ENCODE measurements around the gene LNPK.
"Not testable (repeated sequence)": the region's sequence is repeated elsewhere in the genome, so short reads cannot be mapped to it uniquely, and the experiment has no call there.

LNPK gene

GRCh38 chr2:175976391-175977157 is 25.5 kb downstream of the LNPK start:
- no peak overlapping the region for H3K4me3 ChIP-seq
- H3K27ac ChIP-seq, result no peak overlapping the region

DNA sequence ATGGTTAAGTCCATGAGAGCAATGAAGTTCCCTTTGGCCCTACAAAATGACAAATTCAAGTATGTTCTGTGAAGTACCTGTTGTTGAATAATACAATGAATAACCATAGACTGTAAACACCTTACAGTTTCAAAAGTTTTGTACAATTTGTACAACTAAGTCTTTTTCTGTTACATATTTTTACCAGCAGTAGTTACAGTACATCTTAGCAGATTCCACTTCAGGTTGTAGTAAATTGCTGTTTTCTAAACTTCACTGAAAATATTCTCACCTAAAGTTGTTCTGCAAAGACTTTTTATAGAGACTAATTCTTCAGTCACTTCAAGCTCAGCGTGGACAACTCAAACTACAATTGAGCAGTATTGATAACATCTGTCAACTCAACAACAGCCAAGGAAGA is 28.7 kb downstream of the LNPK start:
- no peak overlapping the region for H3K27ac ChIP-seq
- no peak overlapping the region for H3K4me3 ChIP-seq

DNA sequence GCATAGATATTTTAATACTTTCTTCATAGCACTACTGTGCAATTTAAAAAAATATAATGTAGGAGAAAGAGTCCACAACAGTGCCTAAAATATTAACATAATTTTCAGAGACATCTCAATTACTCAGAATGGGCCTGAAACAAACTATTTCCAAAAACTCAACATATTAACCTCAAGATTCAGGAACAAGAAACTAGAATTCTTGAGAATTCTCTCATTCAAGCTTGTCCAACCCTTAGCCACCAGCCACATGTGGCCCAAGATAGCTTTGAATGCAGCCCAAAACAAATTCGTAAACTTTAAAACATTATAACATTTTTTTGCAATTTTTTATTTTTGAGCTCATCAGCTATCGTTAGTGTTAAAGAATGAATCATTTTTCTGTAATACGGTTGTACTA is 35.2 kb downstream of the LNPK start:
- H3K27ac ChIP-seq, result no peak overlapping the region
- no peak overlapping the region for H3K4me3 ChIP-seq

- Histone ChIP-seq H3K4me3 (no peak overlapping the region), H3K27ac (no peak overlapping the region)
Measured at GRCh38 chr2:175965773-175966172, 36.3 kb downstream of the LNPK start.

DNA sequence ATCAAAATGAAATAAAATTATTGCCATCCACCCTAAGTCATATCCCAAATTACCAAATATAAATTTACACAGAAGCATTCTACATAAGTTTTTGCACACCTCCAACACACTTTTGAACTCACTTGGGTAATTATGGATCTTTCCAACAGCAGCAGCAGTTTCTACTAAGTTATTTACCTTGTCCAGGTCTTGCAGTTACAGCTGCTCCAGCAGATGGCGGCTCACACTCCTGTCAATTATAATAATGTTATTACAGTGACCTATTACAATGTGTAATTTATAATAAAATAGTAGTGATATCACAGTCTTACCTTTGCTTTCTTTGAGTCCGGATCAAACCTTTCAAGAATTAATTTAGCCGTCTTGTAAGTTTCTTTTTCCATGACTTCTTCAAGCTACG is 37.9 kb downstream of the LNPK start:
- Histone ChIP-seq H3K4me3 (no peak overlapping the region), H3K27ac (no peak overlapping the region)

DNA sequence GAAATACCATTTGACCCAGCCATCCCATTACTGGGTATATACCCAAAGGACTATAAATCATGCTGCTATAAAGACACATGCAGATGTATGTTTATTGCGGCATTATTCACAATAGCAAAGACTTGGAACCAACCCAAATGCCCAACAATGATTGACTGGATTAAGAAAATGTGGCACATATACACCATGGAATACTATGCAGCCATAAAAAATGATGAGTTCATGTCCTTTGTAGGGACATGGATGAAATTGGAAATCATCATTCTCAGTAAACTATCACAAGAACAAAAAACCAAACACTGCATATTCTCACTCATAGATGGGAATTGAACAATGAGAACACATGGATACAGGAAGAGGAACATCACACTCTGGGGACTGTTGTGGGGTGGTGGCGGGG is 38.9 kb downstream of the LNPK start:
- not testable (repeated sequence) for H3K4me3 ChIP-seq, H3K27ac ChIP-seq

GRCh38 chr2:175957845-175958244 is 44.2 kb downstream of the LNPK start:
- Histone ChIP-seq H3K27ac (no peak overlapping the region), H3K4me3 (no peak overlapping the region)

DNA sequence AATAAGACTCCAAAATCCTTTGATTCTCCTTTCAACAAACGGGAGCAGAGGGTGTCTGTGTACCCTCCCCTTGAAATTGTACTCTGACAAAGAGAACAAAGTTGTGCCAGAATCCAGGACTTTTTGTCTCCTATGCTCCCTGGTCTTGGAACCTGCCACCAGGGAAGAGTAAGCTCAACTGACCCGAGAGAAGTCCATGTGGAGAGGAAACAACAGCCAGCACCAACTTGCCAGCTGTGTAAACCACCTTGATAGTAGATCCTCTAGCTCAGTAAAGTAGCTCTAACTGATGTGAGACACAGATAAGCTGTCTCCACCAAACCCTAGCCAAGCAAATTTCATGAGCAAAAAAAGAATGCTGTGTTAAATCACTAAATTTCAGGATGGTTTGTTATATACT is 46.9 kb downstream of the LNPK start:
- Histone ChIP-seq H3K27ac (no peak overlapping the region), H3K4me3 (no peak overlapping the region)

- H3K4me3 ChIP-seq, result no peak overlapping the region
- no peak overlapping the region for H3K27ac ChIP-seq
Measured at GRCh38 chr2:175950512-175950911, 51.6 kb downstream of the LNPK start.

DNA sequence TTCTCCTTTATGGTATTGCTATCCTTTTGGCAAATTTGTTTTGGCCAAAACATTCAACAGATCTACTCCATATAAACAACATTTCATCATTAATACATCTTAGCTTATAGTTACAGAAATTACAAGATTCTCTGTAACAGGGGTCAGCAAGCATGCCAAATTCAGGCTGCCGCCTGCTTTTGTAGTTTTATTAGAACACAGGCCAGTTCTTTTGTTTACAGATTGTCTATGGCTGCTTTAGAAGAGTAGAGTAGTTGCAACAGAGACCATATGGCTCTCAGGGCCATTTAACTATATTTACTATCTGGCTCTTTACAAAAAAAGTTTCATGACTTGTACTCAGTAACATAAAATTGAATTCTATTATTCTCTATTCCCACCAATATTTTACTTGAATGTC is 53.9 kb downstream of the LNPK start:
- Histone ChIP-seq H3K4me3 (no peak overlapping the region), H3K27ac (no peak overlapping the region)

DNA sequence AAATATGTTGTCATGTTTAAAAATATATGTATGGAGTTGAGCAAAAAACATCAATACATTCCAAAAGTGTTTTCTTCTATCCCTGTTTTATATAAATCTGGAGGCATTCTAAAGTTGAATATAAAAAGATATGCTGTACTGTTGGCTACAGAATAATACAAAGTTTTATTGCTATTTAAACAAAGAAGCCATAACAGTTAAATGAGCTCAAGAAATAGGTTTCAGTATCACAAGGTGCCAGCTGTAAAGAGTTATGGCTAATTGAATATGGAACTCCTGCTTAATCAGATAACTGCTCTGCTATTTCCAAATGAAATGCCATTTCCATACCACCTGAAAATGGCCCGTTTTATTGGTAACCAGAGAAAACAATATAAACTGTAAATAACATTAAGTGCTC is 55.0 kb downstream of the LNPK start:
- Histone ChIP-seq H3K4me3 (no peak overlapping the region), H3K27ac (no peak overlapping the region)

DNA sequence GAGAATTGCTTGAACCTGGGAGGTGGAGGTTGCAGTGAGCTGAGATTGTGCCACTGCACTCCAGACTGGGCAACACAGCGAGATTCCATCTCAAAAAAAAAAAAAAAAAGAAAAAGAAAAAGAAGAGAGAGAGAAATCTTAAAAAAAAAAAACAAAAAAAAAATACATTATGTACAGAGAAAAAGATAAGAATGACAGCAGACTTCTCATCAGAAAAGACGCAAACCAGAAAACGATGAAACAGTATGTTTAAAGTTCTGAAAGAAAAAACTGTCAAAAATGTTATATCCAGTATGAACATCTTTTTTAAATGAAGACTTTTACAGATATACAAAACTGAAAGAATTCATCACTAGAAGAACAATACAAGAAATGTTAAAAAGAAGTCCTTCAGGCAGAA is 60.4 kb downstream of the LNPK start:
- Histone ChIP-seq H3K27ac (no peak overlapping the region), H3K4me3 (no peak overlapping the region)

DNA sequence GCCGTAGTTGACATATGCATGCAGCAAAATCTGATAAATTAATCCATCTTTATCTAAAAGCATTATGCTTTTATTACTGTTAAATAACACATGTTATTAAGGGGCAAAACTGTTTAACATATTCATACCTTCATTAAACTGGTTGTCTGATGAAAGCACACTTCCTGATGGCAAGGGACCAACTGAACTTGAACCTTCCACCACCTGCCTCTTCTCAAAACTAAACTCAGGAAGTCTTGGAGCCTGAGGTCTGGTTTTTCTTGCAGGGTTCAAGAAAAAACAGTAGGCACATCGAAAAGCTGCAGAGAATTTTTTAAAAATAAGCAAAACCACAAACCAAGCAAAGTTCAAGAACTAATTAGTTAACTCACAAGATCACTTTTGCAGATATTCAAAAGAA is 64.9 kb downstream of the LNPK start:
- H3K4me3 ChIP-seq, result no peak overlapping the region

DNA sequence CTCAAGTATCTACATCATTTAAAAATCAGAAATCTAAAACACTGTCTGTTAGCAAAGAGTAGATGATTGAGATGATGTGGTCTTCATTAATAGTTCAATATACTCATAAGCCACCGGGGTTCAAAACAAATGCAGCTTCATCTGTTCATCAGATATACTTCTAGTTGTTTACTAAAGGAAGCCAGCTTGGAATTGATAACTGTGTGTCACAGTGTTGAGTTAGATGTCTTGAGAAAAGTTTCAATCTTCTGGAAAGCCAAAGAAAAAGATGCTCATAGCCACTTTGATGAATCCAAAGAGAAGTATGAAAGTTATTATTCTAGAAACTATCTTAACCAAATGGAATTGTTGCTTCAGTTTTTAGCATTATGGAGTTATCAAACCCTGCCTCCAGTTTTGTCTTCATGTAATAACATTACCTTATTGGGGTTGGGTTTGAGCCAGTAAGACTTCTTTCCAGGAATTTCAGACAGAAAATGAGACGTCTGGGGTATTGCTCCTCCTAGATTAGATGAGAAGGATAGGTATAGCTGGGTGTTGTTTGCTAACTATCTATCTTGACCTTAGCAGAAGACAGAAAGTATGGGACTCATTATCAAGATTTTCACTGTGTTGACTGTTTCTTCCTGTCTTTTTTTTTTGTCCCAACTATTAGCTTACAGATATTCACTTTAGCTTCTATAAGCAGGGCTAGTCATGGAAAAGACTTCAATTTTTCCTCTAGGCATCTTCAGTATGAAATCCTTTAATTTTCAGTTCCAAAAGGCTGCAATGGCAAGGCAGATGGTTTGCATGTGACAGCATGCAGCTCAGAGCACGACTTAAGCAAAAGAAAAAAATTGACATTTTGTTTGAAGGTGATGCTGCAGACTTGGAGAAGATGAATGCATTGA is 66.5 kb downstream of the LNPK start:
- H3K27ac ChIP-seq, result no peak overlapping the region

More for the DNA sequence above, 64.9 kb downstream of the LNPK start:
- no peak overlapping the region for H3K27ac ChIP-seq

GRCh38 chr2:175932675-175933074 is 69.4 kb downstream of the LNPK start:
- Histone ChIP-seq H3K27ac (peak overlapping the region in 2 of 21 experiments; percentile 26 to 28), H3K4me3 (no peak overlapping the region)

More for the DNA sequence above, 66.5 kb downstream of the LNPK start:
- no peak overlapping the region for H3K4me3 ChIP-seq

DNA sequence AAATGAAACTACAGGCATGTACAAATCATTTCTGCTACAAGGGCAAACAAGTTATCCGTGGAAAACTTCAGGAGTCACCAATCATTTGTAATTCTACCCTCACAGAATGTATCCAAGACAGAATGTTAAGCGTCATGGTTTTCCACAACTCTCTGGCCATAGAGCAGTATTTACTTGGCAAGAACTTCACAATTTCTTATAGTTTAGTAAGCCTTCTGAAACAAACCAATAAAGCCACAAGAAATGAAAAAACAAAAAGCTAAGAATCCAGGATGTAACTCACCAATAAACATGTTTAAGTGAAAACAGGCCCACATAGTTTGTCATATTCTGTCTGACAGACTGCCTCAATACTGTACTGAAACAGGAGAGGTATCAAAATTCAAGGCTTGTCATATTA is 70.3 kb downstream of the LNPK start:
- Histone ChIP-seq H3K4me3 (no peak overlapping the region), H3K27ac (peak overlapping the region in 2 of 21 experiments; percentile 3 to 21)

DNA sequence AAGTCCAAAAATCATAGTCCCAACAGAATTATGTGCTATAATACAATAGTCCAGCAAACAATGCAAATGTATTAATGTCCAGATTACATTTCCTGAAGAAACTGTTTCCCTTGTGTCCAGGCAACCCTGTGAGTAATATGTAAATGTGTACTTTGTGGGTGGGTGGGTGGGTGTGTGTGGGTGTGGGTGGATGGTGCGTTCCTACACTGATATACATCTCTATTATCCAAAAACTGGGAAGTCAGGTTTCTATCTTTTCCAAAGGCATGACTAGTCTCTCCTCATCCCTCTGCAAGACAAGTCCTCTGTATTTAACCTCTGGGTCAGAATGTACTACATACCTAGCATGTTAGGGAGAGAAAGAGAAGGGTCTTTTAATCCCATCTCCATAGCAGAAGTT is 71.6 kb downstream of the LNPK start:
- peak overlapping the region in 2 of 21 experiments; percentile 21 to 45 for H3K27ac ChIP-seq
- H3K4me3 ChIP-seq, result no peak overlapping the region

DNA sequence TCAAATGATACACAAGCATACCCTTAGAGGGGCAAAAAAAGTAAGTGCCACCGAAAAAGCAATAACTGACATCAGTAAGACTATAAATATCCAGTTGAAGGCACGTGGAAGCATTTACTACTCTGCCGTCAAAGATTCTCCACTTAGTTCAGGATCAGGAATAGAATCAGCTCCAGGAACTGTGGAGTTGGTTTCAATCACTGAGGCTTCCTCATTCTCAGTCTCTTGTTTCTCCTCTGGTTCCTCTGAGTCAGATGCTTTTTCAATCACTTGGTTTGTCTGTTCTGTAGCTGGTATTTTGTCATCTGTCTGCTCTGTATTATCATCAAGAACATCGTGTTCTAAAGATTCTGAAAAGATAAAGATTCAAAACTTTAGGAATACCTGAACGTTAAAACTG is 72.2 kb downstream of the LNPK start:
- no peak overlapping the region for H3K4me3 ChIP-seq
- peak overlapping the region in 2 of 21 experiments; percentile 21 to 36 for H3K27ac ChIP-seq

DNA sequence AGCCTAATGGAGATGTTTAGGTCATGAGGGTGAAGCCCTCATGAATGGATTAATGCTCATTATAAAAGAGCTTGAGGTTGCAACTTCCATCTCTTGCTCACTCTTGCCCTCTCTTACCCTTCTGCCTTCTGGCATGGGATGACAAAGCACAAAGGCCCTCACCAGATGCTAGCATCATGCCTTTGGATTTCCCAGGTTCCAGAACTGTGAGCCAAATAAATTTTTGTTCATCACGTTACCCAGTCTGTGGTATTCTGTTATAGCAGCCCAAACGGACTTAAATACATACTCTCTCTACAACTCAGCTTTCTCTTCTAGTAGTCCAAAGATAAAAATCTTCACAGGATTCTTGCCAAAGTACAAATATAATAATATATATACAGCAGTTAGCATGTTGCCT is 75.8 kb downstream of the LNPK start:
- no peak overlapping the region for H3K4me3 ChIP-seq

DNA sequence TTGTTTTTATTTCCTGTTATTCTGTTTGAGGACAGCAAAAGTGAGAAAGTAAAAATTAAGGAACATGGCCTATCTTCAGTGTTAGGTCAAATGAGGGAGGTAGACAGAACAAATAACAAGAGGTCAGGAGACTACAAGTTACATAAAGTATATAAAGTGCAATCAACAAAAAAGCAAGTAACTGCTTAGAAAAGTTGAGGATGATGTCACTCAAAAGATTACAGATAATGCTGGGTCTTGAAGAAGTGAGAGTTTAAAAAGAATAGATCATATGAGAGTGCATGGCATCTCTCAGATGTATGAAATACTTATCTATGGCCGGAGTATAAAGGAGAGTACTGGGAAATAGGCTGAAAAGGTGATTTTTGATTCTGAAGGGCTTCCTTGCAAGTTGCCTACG is 79.9 kb downstream of the LNPK start:
- no peak overlapping the region for H3K4me3 ChIP-seq
- H3K27ac ChIP-seq, result no peak overlapping the region

More for the DNA sequence above, 75.8 kb downstream of the LNPK start:
- H3K27ac ChIP-seq, result no peak overlapping the region

GRCh38 chr2:175918935-175919334 is 83.1 kb downstream of the LNPK start:
- Histone ChIP-seq H3K4me3 (no peak overlapping the region), H3K27ac (no peak overlapping the region)
